NCI-H146 (cell line): ENCODE data around the gene NT5C3B.
"Not testable (repeated sequence)": the region's sequence is repeated elsewhere in the genome, so short reads cannot be mapped to it uniquely, and the experiment has no call there.

Experiments
- DNase-seq: peaks from one replicate; lab custom pipeline; 2025; lab: John Stamatoyannopoulos, UW

Gene NT5C3B

GRCh38 chr17:41839448-41839847, 3.4 kb upstream of the NT5C3B start:
- not testable (repeated sequence) for DNase-seq

- DNase-seq, result no peak
Measured at GRCh38 chr17:41837761-41838538, 1.9 kb upstream of the NT5C3B start, which contains the start of gene KLHL10. Gene KLHL10 (plus strand): TSS chr17:41837825. CDS start chr17:41837933, 108 bp downstream.

GRCh38 chr17:41836550-41837196, 641 bp upstream of the NT5C3B start:
- DNase-seq, result no peak

GRCh38 chr17:41835214-41835799, 725 bp downstream of the NT5C3B start:
- peak; percentile 15 for DNase-seq

GRCh38 chr17:41829961-41830360, 6.1 kb downstream of the NT5C3B start:
- not testable (repeated sequence) for DNase-seq

GRCh38 chr17:41825175-41825845, 10.7 kb downstream of the NT5C3B start:
- DNase-seq, result no peak

GRCh38 chr17:41824086-41824485, 11.9 kb downstream of the NT5C3B start:
- no peak for DNase-seq

GRCh38 chr17:41823580-41823979, 12.5 kb downstream of the NT5C3B start:
- DNase-seq, result no peak

GRCh38 chr17:41823141-41823524, 12.9 kb downstream of the NT5C3B start:
- DNase-seq, result no peak

- DNase-seq, result no peak
Measured at GRCh38 chr17:41822216-41823140, 13.6 kb downstream of the NT5C3B start.

GRCh38 chr17:41821776-41822175, 14.3 kb downstream of the NT5C3B start:
- DNase-seq, result no peak

- DNase-seq, result no peak
Measured at GRCh38 chr17:41818024-41818423, 18.0 kb downstream of the NT5C3B start.

GRCh38 chr17:41816637-41817320, 19.3 kb downstream of the NT5C3B start:
- no peak for DNase-seq

- DNase-seq, result no peak
Measured at GRCh38 chr17:41814195-41814594, 21.8 kb downstream of the NT5C3B start.

GRCh38 chr17:41813699-41814124, 22.3 kb downstream of the NT5C3B start:
- DNase-seq, result no peak

- no peak for DNase-seq
Measured at GRCh38 chr17:41813152-41813680, 22.8 kb downstream of the NT5C3B start.

- peak; percentile 92 for DNase-seq
Measured at GRCh38 chr17:41812381-41813151, 23.5 kb downstream of the NT5C3B start, which contains the start of gene FKBP10. Gene FKBP10 (plus strand): TSS chr17:41813004. CDS start chr17:41813035, 31 bp downstream.

- peak; percentile 88 for DNase-seq
Measured at GRCh38 chr17:41811549-41812380, 24.3 kb downstream of the NT5C3B start, which contains the start of gene P3H4. Gene P3H4 (minus strand): TSS chr17:41811949. CDS start chr17:41811915, 34 bp downstream.
